Suppressor macrophage (primary cell): ENCODE measurements around the gene RPRD1A.
"Not testable (repeated sequence)": the region's sequence is repeated elsewhere in the genome, so short reads cannot be mapped to it uniquely, and the experiment has no call there.

Experiments used
- DNase-seq, 4 experiments: peaks; one replicate each; pipeline ENCODE4 v3.0.0-alpha.2; 2020 to 2022

Gene RPRD1A

DNA sequence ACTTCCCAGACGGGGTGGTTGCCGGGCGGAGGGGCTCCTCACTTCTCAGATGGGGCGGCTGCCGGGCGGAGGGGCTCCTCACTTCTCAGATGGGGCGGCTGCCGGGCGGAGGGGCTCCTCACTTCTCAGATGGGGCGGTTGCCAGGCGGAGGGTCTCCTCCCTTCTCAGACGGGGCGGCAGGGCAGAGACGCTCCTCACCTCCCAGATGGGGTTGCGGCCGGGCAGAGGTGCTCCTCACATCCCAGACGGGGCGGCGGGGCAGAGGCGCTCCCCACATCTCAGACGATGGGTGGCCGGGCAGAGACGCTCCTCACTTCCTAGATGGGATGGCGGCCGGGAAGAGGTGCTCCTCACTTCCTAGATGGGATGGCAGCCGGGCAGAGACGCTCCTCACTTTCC, 10.4 kb upstream of the RPRD1A start:
- DNase-seq: not testable (repeated sequence)

- DNase-seq: peak; percentile 27 to 87 (median 68)
Measured at GRCh38 chr18:36075862-36076587, 8.7 kb upstream of the RPRD1A start.

DNA sequence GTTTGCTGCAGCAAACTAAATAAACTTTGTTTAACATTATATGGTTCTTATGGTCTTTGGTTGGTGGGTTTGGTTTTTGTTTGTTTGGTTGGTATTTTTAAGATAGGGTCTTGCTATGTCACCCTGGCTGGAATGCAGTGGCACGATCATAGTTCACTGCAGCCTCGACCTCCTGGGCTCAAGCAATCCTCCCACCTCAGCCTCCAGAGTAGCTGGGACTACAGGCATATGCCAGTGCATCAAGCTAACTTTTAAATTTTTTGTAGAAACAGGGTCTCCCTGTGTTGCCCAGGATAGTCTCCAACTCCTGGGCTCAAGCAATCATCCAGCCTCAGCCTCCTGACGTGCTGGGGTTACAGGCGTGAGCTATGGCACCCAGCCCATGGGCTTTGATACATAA, 7.1 kb upstream of the RPRD1A start:
- DNase-seq: no peak

DNA sequence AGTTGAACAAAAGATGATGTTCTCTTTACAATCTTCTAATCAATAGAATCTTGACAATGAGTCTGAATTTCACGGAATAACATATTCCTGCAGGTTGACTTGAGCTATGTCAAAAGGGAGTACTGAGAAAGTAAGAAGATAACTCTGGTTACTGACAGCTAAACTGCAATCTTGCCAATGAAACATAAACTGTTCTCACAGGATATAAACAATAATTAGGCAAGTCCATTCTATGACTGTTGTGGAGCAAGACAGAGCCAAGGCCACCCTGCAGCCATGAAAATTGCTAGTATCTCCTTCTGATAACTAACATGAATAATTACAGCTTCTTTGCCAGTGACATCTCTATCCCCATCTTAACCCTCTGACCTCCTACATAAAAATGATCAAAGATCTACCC, 6.3 kb upstream of the RPRD1A start:
- DNase-seq: no peak

- not testable (repeated sequence) for DNase-seq
Measured at GRCh38 chr18:36072406-36072805, 5.0 kb upstream of the RPRD1A start.

DNA sequence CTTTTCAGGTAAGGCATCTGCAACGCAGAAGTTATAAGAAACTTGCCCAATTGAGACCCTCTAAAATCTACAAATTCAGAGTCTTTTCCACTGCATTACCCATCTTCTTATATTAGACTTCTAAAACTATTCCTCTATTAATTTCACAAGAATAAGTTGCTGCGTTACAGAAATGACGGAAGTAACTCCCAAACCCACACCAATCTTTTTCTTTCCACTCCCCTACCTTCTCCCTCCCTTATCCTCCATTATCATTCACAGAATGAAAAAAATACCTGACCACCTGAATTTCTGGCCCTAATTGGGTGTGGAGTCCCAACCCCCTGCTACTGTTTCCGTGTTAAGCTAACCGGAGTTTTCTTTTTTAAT, 689 bp downstream of the RPRD1A start:
- DNase-seq: peak in 2 of 4 experiments; percentile 44 to 48

GRCh38 chr18:36066001-36066400, 1.4 kb downstream of the RPRD1A start:
- peak in 1 of 4 experiments; percentile 17 for DNase-seq

DNA sequence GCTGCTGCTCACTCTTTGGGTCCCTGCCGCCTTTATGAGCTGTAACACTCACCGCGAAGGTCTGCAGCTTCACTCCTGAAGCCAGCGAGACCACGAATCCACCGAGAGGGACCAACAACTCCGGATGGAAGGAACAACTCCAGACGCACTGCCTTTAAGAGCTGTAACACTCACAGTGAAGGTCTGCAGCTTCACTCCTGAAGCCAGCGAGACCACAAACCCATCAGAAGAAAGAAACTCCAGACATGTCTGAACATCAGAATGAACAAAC, 2.6 kb downstream of the RPRD1A start:
- DNase-seq: not testable (repeated sequence)

DNA sequence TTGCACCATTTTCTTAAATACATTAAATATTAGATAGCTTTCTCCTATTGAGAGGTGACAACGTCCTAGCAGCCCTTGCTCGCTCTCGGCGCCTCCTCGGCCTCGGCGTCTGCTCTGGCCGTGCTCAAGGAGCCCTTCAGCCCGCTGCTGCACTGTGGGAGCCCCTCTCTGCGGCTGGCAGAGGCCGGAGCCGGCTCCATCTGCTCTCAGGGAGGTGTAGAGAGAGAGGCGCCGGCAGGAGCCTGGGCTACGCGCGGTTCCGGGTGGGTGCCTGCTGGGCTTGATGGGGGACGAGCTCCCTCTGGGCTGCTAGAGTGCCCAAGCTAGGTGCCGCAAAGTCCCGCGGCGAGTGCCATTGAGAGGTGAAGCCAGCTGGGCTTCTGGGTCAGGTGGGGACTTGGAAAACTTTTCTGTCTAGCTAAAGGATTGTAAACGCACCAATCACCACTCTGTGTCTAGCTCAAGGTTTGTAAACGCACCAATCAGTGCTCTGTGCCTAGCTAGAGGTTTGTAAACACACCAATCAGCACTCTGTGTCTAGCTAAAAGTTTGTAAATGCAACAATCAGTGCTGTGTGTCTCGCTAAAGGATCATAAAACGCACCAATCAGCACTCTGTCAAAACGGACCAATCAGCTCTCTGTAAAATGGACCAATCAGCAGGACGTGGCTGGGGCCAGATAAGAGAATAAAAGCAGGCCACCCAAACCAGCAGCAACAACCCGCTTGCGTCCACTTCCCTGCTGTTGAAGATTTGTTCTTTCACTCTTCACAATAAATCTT, 3.1 kb downstream of the RPRD1A start:
- no peak for DNase-seq

- no peak for DNase-seq
Measured at GRCh38 chr18:36058674-36059073, 8.7 kb downstream of the RPRD1A start.

- no peak for DNase-seq
Measured at GRCh38 chr18:36051760-36052159, 15.6 kb downstream of the RPRD1A start.

DNA sequence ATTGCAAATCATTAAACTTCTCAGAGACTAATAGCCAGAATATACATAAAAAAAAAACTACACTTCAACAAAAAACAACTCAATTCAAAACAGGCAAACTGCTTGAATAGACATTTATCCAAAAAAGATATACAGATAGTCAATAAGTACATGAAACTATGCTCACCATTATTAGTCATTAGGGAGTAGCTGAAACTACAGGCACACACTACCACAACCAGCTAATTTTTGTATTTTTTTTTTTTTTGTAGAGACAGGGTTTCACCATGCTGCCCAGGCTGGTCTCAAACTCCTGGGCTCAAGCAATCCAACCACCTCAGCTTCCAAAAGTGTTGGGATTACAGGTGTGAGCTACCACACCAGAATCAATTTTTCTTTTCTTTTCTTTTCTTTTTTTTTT, 16.9 kb downstream of the RPRD1A start:
- DNase-seq: no peak

DNA sequence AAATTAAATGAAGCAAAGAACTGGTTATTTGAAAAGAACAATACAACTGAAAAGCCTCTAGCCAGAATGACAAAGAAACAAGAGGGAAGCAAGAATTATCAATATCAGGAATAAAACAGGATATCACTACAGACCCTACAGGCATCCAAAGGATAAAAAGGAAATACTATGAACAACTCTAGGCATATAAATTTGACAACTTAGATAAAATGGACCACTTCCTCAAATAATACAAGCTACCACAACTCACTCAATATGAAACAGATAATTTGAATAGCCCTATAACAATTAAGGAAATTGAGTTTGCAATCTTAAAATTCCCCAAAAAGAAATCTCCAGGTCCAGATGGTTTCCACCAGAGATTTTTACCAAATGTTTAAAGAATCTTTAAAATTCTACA, 19.8 kb downstream of the RPRD1A start:
- DNase-seq: no peak

DNA sequence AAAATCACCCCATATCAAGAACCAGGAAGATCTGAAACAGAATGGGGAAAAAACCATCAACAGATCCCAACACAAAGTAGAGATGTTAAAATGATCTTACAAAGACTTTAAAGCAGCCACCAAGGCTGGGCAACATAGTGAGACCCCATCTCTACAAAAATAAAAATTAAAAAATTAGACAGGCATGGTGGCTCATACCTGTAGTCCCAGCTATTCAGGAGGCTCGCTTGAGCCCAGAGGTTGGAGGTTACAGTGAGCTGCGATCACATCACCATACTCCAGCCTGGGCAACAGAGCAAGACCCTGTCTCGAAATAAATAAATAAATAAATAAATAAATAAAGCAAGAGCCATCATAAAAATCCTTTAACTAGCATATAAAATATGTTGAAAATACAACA, 20.5 kb downstream of the RPRD1A start:
- DNase-seq: no peak

GRCh38 chr18:36045241-36045991, 21.9 kb downstream of the RPRD1A start:
- no peak for DNase-seq

DNA sequence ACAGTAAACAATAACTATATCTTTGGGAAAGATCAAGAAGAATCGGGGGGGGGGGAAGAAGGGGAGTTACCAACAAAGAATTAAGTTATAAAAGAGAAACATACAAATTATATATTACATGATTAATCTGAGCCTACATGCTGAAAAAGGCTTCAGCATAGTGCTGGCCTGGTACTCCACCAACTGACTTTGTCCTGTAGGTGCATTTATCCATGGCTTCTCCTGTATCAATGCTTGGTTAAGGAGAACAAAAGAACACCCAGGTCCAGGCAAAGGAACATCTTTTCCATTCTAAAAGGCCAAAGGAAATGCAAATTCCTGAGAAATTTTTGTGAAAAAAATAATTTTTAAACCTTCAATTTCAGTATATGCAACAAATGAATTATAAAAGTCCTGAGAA, 24.2 kb downstream of the RPRD1A start:
- no peak for DNase-seq

- DNase-seq: no peak
Measured at GRCh38 chr18:36041146-36041545, 26.2 kb downstream of the RPRD1A start.

DNA sequence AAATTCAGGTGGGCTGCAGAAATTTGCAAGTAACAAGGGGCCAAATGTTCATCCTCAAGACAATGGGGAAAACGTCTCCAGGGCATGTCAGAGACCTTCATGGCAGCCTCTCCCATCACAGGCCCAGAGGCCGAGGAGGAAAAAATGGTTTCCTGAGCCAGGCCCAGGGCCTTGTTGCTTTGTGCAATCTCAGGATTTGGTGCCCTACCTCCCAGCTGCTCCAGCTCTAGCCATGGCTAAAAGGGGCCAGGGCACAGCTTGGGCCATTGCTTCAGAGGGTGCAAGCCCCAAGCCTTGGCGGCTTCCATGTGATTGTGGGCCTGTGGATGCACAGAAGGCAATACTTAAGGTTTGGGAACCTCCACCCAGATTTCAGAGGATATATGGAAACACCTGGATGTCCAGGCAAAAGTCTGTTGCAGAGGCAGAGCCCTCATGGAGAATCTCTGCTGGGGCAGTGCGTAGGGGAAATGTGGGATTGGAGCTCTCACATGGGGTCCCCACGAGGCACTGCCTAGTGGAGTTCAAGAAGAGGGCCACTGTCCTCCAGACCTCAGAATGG, 29.2 kb downstream of the RPRD1A start:
- DNase-seq: no peak

GRCh38 chr18:36035253-36035652, 32.1 kb downstream of the RPRD1A start:
- no peak for DNase-seq

GRCh38 chr18:36034299-36034895, 33.0 kb downstream of the RPRD1A start:
- DNase-seq: no peak

GRCh38 chr18:36031903-36032302, 35.5 kb downstream of the RPRD1A start:
- no peak for DNase-seq

GRCh38 chr18:36031407-36031806, 36.0 kb downstream of the RPRD1A start:
- DNase-seq: peak in 2 of 4 experiments; percentile 11 to 35

DNA sequence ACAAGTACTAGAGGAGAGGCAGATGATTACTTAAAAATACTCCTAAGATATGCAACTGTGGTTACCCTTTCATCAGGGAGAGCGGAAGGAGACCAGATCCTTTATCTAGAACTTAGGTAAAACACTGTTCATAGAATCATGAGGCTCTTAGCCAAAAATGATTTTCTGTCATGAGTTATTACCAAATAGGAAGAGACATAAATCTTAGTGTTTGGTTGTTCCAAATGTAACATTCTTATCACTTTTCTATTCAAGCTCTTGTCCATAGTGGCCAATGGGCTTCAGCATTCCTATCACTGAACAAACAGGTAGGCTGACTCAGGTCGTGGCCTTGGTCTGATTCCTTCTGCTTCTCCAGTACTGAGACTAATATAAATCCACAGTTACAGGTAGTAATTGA, 38.5 kb downstream of the RPRD1A start:
- DNase-seq: peak in 1 of 4 experiments; percentile 14
